ENCODE data around the gene ANK2. TPM values are rescaled to one million over a fixed set of nuclear protein-coding genes. Genes with fewer than 3 reads are reported as not detected.

Gene ANK2
- total RNA-seq, 6 donors from 2014 or later = 4.2 to 23.3 (median 8.5) TPM

DNA sequence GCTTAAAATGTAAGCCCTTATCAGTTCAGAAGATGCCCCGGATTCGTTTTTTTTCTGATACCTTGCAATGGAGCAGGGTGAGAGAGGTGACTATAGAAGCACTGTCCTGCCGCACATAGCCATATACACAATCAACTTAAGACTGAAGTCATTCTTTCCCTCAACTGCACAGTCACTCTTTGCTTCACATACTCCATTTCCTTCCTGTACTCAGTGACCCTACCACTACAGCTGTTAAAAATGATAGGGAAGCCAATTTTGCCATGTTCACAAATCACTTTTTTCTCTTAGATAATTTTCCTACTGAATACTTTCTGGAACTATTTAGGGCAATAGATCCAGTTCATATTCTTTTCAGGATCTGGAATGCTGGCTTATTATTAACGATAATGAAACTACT lies 300.0 kb downstream of the ANK2 start:
- H3K36me3 ChIP-seq = no peaks in the 10 kb centered on the region
- no peak for DNase-seq

DNA sequence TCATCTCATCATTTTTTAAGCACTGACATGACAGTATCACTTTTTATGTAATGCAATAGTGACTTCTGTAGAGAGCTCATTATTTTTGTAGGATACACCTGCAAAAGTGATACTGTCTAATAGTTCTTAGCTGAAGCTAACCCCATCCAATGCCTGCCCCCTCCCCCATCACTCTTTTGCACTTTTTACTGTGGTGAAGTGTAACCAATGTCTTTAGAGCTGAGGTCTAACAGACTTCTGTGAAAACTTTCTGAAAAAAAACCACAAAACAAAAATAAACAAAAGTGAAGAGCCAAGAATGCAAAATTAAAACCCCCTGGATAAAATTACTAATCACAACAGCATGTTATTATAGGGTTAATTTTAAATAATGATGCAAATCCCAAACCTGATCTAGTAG lies 301.1 kb downstream of the ANK2 start:
- Histone ChIP-seq H3K9me3 (no peaks in the 10 kb centered on the region), H3K27ac (no peak overlapping the region), H3K4me1 (peaks cover 0 to 2% (median 0%) of the 10 kb centered on the region in 4 donors), H3K36me3 (no peaks in the 10 kb centered on the region), H3K27me3 (no peaks in the 10 kb centered on the region), H3K4me3 (no peak overlapping the region)
- no peak for TF ChIP-seq POLR2AphosphoS5 (IDR thresholded peaks at IDR 0.05)
- no peak for TF ChIP-seq POLR2A (IDR thresholded peaks at IDR 0.05)
- DNase-seq (no peak), ATAC-seq (ENCODE audit: low FRiP score in 2 of 2) (no peak)

More for the DNA sequence above, 300.0 kb downstream of the ANK2 start:
- H3K4me1 ChIP-seq = no peaks in the 10 kb centered on the region
- no peaks in the 10 kb centered on the region for H3K9me3 ChIP-seq
- no peak overlapping the region for H3K27ac ChIP-seq
- no peaks in the 10 kb centered on the region for H3K27me3 ChIP-seq
- TF ChIP-seq POLR2A (IDR thresholded peaks at IDR 0.05) = no peak
- TF ChIP-seq, protein P1, sequence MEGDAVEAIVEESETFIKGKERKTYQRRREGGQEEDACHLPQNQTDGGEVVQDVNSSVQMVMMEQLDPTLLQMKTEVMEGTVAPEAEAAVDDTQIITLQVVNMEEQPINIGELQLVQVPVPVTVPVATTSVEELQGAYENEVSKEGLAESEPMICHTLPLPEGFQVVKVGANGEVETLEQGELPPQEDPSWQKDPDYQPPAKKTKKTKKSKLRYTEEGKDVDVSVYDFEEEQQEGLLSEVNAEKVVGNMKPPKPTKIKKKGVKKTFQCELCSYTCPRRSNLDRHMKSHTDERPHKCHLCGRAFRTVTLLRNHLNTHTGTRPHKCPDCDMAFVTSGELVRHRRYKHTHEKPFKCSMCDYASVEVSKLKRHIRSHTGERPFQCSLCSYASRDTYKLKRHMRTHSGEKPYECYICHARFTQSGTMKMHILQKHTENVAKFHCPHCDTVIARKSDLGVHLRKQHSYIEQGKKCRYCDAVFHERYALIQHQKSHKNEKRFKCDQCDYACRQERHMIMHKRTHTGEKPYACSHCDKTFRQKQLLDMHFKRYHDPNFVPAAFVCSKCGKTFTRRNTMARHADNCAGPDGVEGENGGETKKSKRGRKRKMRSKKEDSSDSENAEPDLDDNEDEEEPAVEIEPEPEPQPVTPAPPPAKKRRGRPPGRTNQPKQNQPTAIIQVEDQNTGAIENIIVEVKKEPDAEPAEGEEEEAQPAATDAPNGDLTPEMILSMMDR (IDR thresholded peaks at IDR 0.05) = no peak
- TF ChIP-seq POLR2AphosphoS5 (IDR thresholded peaks at IDR 0.05) = no peak
- no peak for TF ChIP-seq EP300 (IDR thresholded peaks at IDR 0.05)
- no peak overlapping the region for H3K4me3 ChIP-seq
- ATAC-seq (ENCODE audit: low FRiP score in 2 of 2) = no peak
- WGBS, 2 donors = 52 to 65% methylated on average over 4 of the region's 4 CpGs

DNA sequence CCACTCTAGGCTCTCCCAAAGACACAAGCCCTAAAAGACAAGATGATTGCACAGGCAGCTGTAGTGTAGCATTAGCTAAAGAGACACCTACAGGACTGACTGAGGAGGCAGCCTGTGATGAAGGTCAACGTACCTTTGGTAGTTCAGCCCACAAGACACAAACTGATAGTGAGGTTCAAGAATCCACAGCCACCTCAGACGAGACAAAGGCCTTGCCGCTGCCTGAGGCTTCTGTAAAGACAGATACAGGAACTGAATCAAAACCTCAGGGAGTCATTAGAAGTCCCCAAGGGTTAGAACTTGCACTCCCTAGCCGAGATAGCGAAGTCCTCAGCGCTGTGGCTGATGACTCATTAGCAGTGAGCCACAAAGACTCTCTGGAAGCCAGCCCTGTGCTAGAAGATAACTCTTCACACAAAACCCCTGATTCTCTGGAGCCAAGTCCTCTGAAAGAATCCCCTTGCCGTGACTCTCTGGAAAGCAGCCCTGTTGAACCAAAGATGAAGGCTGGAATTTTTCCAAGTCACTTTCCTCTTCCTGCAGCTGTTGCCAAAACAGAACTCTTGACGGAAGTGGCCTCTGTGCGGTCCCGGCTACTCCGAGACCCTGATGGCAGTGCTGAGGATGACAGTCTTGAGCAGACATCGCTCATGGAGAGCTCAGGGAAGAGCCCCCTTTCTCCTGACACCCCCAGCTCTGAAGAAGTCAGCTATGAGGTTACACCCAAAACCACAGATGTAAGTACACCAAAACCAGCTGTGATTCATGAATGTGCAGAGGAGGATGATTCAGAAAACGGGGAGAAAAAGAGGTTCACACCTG lies 306.3 kb downstream of the ANK2 start:
- ATAC-seq (ENCODE audit: low FRiP score in 2 of 2) (peak; percentile 45 to 81), DNase-seq (peak in 1 of 2 donors; percentile 21)
- Histone ChIP-seq H3K36me3 (no peaks in the 10 kb centered on the region), H3K27ac (no peak overlapping the region), H3K4me1 (peaks cover 0 to 9% (median 0%) of the 10 kb centered on the region in 4 donors), H3K9me3 (no peaks in the 10 kb centered on the region), H3K27me3 (no peaks in the 10 kb centered on the region), H3K4me3 (no peak overlapping the region)
- no peak for TF ChIP-seq EP300 (IDR thresholded peaks at IDR 0.05)
- TF ChIP-seq POLR2A (IDR thresholded peaks at IDR 0.05) = no peak
- TF ChIP-seq, protein P1 (IDR thresholded peaks at IDR 0.05) = no peak
- no peak for TF ChIP-seq POLR2AphosphoS5 (IDR thresholded peaks at IDR 0.05)
- WGBS, 2 donors = 49% methylated on average over 10 to 13 of the region's 13 CpGs

DNA sequence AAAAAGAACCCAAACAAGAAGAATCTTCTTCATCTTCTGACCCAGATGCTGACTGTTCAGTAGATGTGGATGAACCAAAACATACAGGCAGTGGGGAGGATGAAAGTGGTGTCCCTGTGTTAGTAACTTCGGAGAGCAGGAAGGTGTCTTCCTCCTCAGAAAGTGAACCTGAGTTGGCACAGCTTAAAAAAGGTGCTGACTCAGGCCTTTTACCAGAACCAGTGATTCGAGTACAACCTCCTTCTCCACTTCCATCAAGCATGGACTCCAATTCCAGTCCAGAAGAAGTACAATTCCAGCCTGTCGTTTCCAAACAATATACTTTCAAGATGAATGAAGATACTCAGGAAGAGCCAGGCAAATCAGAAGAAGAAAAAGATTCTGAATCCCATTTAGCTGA lies 307.0 kb downstream of the ANK2 start:
- Histone ChIP-seq H3K27me3 (no peaks in the 10 kb centered on the region), H3K9me3 (no peaks in the 10 kb centered on the region), H3K4me1 (peaks cover 0 to 9% (median 0%) of the 10 kb centered on the region in 4 donors), H3K27ac (no peak overlapping the region), H3K36me3 (no peaks in the 10 kb centered on the region), H3K4me3 (no peak overlapping the region)
- ATAC-seq (ENCODE audit: low FRiP score in 2 of 2) = no peak
- TF ChIP-seq, protein P1 (IDR thresholded peaks at IDR 0.05) = no peak
- no peak for TF ChIP-seq POLR2A (IDR thresholded peaks at IDR 0.05)
- no peak for TF ChIP-seq POLR2AphosphoS5 (IDR thresholded peaks at IDR 0.05)
- no peak for TF ChIP-seq EP300 (IDR thresholded peaks at IDR 0.05)
- WGBS, 2 donors = 89 to 90% methylated on average over 3 of the region's 3 CpGs
- DNase-seq = no peak

- DNase-seq (no peak), ATAC-seq (ENCODE audit: low FRiP score in 2 of 2) (no peak)
- Histone ChIP-seq H3K27ac (no peak overlapping the region), H3K36me3 (no peaks in the 10 kb centered on the region), H3K9me3 (no peaks in the 10 kb centered on the region), H3K27me3 (no peaks in the 10 kb centered on the region), H3K4me3 (no peak overlapping the region), H3K4me1 (peaks cover 0 to 9% (median 0%) of the 10 kb centered on the region in 4 donors)
- TF ChIP-seq POLR2AphosphoS5 (IDR thresholded peaks at IDR 0.05) (no peak), POLR2A (IDR thresholded peaks at IDR 0.05) (no peak), EP300 (IDR thresholded peaks at IDR 0.05) (no peak)
- TF ChIP-seq, protein P1 (IDR thresholded peaks at IDR 0.05) = no peak
- 84 to 88% methylated on average over 5 of the region's 5 CpGs for WGBS, 2 donors
Observed at GRCh38 chr4:113358784-113359183, 309.3 kb downstream of the ANK2 start.

Data from upper lobe of left lung (tissue), 6 donors.